Right lobe of liver (tissue), 4 donors: ENCODE data around the gene PPP1R12B.

Source experiments
- POLR2A ChIP-seq: fragments of 450-650 bp; IDR thresholded peaks from one replicate; pipeline ENCODE4 v1.6.1; 2017; ENCODE audit warnings: antibody characterized with exemption, mild to moderate bottlenecking
- TF ChIP-seq, protein P1 (sequence below), 4 donors: fragments of 200-600 bp in 3 of 4; fragments of 450-650 bp in 1 of 4; IDR thresholded peaks; one replicate each; pipeline versions ENCODE4 v1.5.1 to v1.8.0; 2016 to 2022; ENCODE audit warnings: antibody characterized with exemption in 4 of 4, mild to moderate bottlenecking in 2 of 4
- donor health status: DM: no; HTN: no; CAD: no.
- donor health status: DM: no; HTN: no; CAD: no.
- donor health status: DM: no; HTN: yes; CAD: no.

GRCh38 chr1:202596638-202597037 is 248.1 kb downstream of the PPP1R12B start:
- TF ChIP-seq, protein P1, sequence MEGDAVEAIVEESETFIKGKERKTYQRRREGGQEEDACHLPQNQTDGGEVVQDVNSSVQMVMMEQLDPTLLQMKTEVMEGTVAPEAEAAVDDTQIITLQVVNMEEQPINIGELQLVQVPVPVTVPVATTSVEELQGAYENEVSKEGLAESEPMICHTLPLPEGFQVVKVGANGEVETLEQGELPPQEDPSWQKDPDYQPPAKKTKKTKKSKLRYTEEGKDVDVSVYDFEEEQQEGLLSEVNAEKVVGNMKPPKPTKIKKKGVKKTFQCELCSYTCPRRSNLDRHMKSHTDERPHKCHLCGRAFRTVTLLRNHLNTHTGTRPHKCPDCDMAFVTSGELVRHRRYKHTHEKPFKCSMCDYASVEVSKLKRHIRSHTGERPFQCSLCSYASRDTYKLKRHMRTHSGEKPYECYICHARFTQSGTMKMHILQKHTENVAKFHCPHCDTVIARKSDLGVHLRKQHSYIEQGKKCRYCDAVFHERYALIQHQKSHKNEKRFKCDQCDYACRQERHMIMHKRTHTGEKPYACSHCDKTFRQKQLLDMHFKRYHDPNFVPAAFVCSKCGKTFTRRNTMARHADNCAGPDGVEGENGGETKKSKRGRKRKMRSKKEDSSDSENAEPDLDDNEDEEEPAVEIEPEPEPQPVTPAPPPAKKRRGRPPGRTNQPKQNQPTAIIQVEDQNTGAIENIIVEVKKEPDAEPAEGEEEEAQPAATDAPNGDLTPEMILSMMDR (IDR thresholded peaks at IDR 0.05), result no peak
- no peak for TF ChIP-seq POLR2A
